Endothelial cell of umbilical vein (primary cell): Measurements from ENCODE around the gene PNMA8A. TPM values are rescaled to one million over a fixed set of nuclear protein-coding genes. Genes with fewer than 3 reads are reported as not detected.

Experiments used
- BruUV-seq: library from RNA; stranded (reverse); fragments of 400-500 nt; replicated peaks from 2 replicates; lab custom pipeline; 2021; lab: Mats Ljungman, UMichigan
- CTCF ChIA-PET: fragments of 300-600, 350-600 bp; sonication (Branson Sonifier 250); formaldehyde crosslinking; loops from one replicate; lab custom pipeline; 2021; ENCODE audit warnings: antibody characterized with exemption, inconsistent platforms; lab: Charles Lee
- POLR2A ChIA-PET: fragments of 300-600, 350-600 bp; sonication (Branson Sonifier 250); formaldehyde crosslinking; loops from one replicate; lab custom pipeline; 2021; ENCODE audit warnings: antibody characterized with exemption, inconsistent platforms; lab: Charles Lee
- DNase-seq: peaks from one replicate; pipeline ENCODE4 v3.0.0-alpha.2; 2011; ENCODE audit warnings: low read depth, low spot score
- FAIRE-seq: peaks from 2 replicates; lab custom pipeline; 2011; peaks lifted over from hg19 to GRCh38; lab: Jason Lieb, UNC
- H2AFZ ChIP-seq: 2 replicates; pipeline ENCODE4 v1.6.0; 2012; ENCODE audit warnings: low read depth, low read length, control low read depth, inconsistent platforms
- H3K27ac ChIP-seq: 2 replicates; pipeline ENCODE4 v1.5.1; 2011; ENCODE audit warnings: low read depth, mild to moderate bottlenecking, control low read depth, low read length, moderate library complexity; ENCODE audit not compliant: insufficient read depth
- H3K27me3 ChIP-seq, 2 experiments: 2 replicates each; pipeline versions ENCODE4 v1.6.0 to v1.6.1; 2011; ENCODE audit warnings: low read length in 2 of 2, mixed read lengths in 1 of 2; ENCODE audit not compliant: control insufficient read depth in 2 of 2, insufficient read depth in 2 of 2
- H3K36me3 ChIP-seq, 2 experiments: 2 replicates in 1 of 2; 3 replicates in 1 of 2; pipeline ENCODE4 v1.5.1; 2011; ENCODE audit warnings: low read length in 2 of 2, mild to moderate bottlenecking in 1 of 2, moderate library complexity in 1 of 2; ENCODE audit not compliant: control insufficient read depth in 2 of 2, insufficient read depth in 2 of 2; ENCODE audit errors: extremely low read depth in 1 of 2
- H3K4me1 ChIP-seq: 3 replicates; pipeline ENCODE4 v1.5.1; 2011; ENCODE audit warnings: mild to moderate bottlenecking, low read length; ENCODE audit not compliant: control insufficient read depth, insufficient read depth; ENCODE audit errors: extremely low read depth
- H3K4me2 ChIP-seq: 2 replicates; pipeline ENCODE4 v1.6.1; 2011; ENCODE audit warnings: low read length, control low read depth, mixed read lengths; ENCODE audit not compliant: insufficient read depth
- H3K4me3 ChIP-seq, 3 experiments: fragments of 200-600 bp in 1 of 3; sonication (generic), shearing (Covaris generic) in 1 of 3; replicated peaks in 1 of 3; 2 replicates each; pipeline ENCODE4 v1.5.1; 2011 to 2016; ENCODE audit warnings: control low read depth in 3 of 3, low read length in 3 of 3, mild to moderate bottlenecking in 2 of 3, inconsistent platforms in 1 of 3, low read depth in 1 of 3, moderate library complexity in 1 of 3; ENCODE audit not compliant: insufficient read depth in 1 of 3
- H3K79me2 ChIP-seq: 2 replicates; pipeline ENCODE4 v1.6.0; 2012; ENCODE audit warnings: low read length, inconsistent platforms; ENCODE audit not compliant: control insufficient read depth, insufficient read depth
- H3K9ac ChIP-seq: replicated peaks from 2 replicates; pipeline ENCODE3; 2011; ENCODE audit warnings: low read length, control low read depth; ENCODE audit not compliant: insufficient read depth; ENCODE audit errors: extremely low read depth
- H3K9me1 ChIP-seq: replicated peaks from 3 replicates; pipeline ENCODE4 v1.6.0; 2011; ENCODE audit warnings: mild to moderate bottlenecking, low read length; ENCODE audit not compliant: control insufficient read depth, insufficient read depth; ENCODE audit errors: extremely low read depth
- H3K9me3 ChIP-seq: replicated peaks from 2 replicates; pipeline ENCODE4 v1.5.1; 2012; ENCODE audit warnings: low read length, inconsistent platforms; ENCODE audit not compliant: control insufficient read depth, insufficient read depth
- H4K20me1 ChIP-seq: replicated peaks from 2 replicates; pipeline ENCODE3; 2011; ENCODE audit warnings: mild to moderate bottlenecking, low read length; ENCODE audit not compliant: control insufficient read depth, insufficient read depth; ENCODE audit errors: extremely low read depth
- CTCF ChIP-seq, 2 donors: IDR thresholded peaks; 1 replicate in 1 of 2; 2 replicates in 1 of 2; pipeline ENCODE4 v1.5.1; 2011; ENCODE audit warnings: low read length in 2 of 2, mild to moderate bottlenecking in 2 of 2, moderate library complexity in 2 of 2, control low read depth in 1 of 2, inconsistent platforms in 1 of 2, low read depth in 1 of 2; ENCODE audit not compliant: insufficient read depth in 1 of 2; ENCODE audit errors: extremely low read depth in 1 of 2
- EZH2 ChIP-seq: IDR thresholded peaks from 2 replicates; pipeline ENCODE4 v1.6.1; 2012; ENCODE audit warnings: borderline replicate concordance, low read depth, mild to moderate bottlenecking, moderate library complexity, low read length, inconsistent platforms; ENCODE audit not compliant: severe bottlenecking
- FOS ChIP-seq: IDR thresholded peaks from 2 replicates; pipeline ENCODE4 v1.6.1; 2011; ENCODE audit warnings: mild to moderate bottlenecking, low read length, moderate library complexity, borderline replicate concordance; ENCODE audit not compliant: insufficient read depth
- JUN ChIP-seq: IDR thresholded peaks from 2 replicates; pipeline ENCODE4 v1.6.1; 2011; ENCODE audit warnings: borderline replicate concordance, low read depth; ENCODE audit not compliant: insufficient read length, insufficient read depth
- MYC ChIP-seq: IDR thresholded peaks from one replicate; pipeline ENCODE4 v1.6.1; 2011; ENCODE audit warnings: mild to moderate bottlenecking, low read depth, low read length
- POLR2AphosphoS5 ChIP-seq: IDR thresholded peaks from 2 replicates; pipeline ENCODE4 v1.6.1; 2012; ENCODE audit warnings: low read depth, mild to moderate bottlenecking, control low read depth, low read length, moderate library complexity; ENCODE audit not compliant: insufficient read depth
- dilution Hi-C: fragments of 300-500 bp; cut with MboI; formaldehyde crosslinking; loops from one replicate; pipeline ENCODE4 v1.15.0; 2019; ENCODE audit warnings: low sequenced_read_pairs; ENCODE audit not compliant: extremely low pct_ligation_motif_present
- intact Hi-C: fragments of 100-400 bp; cut with micrococcal nuclease; formaldehyde crosslinking; loops from one replicate; pipeline ENCODE4 v1.10.0; 2022
- polyA plus RNA-seq, 4 experiments: library from polyadenylated mRNA; depleted of rRNA in 3 of 4; stranded (reverse) in 3 of 4; unstranded in 1 of 4; fragments of >200 nt; gene quantifications; 2 replicates each; pipeline versions ENCODE4 v1.2.1 to v1.2.3, GENCODE V29; 2011 to 2012; ENCODE audit warnings: missing spikeins in 1 of 4
- total RNA-seq: library from RNA; stranded (reverse); gene quantifications from 2 replicates; pipeline ENCODE4 v1.2.3, GENCODE V29; 2021

PNMA8A gene
- total and polyA plus RNA-seq, 2 donors (not counting 3 experiments of a cell fraction or from before 2014, with no cell fraction given): 0.25 to 0.27 TPM

GRCh38 chr19:46494146-46494940, 23.0 kb upstream of the PNMA8A start:
- intact Hi-C loops: no loop called here
- ChIA-PET CTCF (no interaction called here), POLR2A (no interaction called here)
- no peak for FAIRE-seq
- DNase-seq: no peak
- H3K9me3 ChIP-seq: no peaks in the 10 kb centered on the region
- no peak overlapping the region for H3K4me3 ChIP-seq
- H3K9me1 ChIP-seq: no peaks in the 10 kb centered on the region
- dilution Hi-C loops: no loop called here
- no peak for TF ChIP-seq JUN
- TF ChIP-seq FOS: no peak
- no peak for TF ChIP-seq POLR2AphosphoS5
- no peak for TF ChIP-seq MYC
- no peak for TF ChIP-seq CTCF (IDR thresholded peaks at IDR 0.05; ENCODE audit: extremely low read depth in 1 of 2, insufficient read depth in 1 of 2, low read depth in 1 of 2, low read length in 2 of 2)
- peak; percentile 98 for TF ChIP-seq EZH2
- H3K4me2 ChIP-seq: no peak overlapping the region
- H3K79me2 ChIP-seq: no peaks in the 10 kb centered on the region
- H2AFZ ChIP-seq: no peak overlapping the region
- H3K27ac ChIP-seq: no peak overlapping the region
- no peak overlapping the region for H3K9ac ChIP-seq
- H3K27me3 ChIP-seq: peaks cover 62 to 65% of the 10 kb centered on the region in 2 experiments
- no peaks in the 10 kb centered on the region for H4K20me1 ChIP-seq
- peaks cover 6% of the 10 kb centered on the region for H3K4me1 ChIP-seq
- H3K36me3 ChIP-seq: no peaks in the 10 kb centered on the region
- no TSS peak for BruUV-seq
